ENCODE measurements around the gene EVX2.

Gene EVX2

DNA sequence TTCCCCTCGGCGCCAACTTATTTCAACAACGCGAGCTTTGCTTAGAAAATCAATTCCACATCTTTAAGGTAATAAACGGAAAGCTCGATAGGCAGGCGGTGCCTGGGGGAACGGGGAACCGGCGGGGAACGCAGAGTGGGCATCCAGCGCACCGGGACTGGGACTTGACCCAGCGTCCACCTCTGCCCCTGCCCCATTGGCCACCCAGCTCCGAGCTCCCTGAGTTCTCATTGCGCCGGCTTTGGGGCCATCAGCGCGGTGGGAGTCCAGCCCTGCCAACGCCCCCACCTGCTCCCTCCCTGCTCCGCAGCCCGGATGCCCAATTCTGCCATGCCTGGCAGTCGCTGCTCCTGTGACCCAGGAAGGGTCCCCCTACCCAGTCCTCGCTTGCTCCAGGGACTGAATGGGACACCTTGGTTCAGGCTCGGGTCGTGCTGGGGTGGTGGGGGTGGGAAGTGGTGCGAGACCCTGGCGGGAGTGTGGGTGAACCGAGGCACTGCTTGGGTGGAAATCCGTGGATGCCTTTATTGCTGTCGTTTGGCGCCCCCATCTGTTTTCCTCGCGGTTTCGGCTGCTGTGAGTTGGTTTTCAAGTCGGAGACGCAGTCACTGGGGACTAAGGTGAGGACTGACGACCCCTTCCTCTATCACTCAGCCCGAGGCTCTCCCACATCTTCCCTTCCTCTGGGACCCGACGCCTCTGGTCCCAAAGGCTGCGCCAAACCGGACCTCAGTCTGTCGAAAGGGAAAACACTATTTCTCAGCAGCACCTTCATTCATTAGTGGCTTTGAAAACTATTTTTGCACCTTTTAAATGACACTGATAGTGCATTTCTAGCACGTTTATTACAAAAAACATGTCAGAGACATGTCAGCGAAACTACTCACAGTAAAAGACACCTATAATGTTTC is 2.4 kb upstream of the EVX2 start:
- in situ Hi-C loops (cut with MboI; ENCODE audit: low sequenced_read_pairs) = loop anchor here (10.0 to 25.0 kb wide), 2 partner anchors 401 to 724 kb away; no protein-coding TSS in a partner anchor

GRCh38 chr2:176085120-176085788 is 1.5 kb upstream of the EVX2 start:
- in situ Hi-C loops (cut with MboI; ENCODE audit: low sequenced_read_pairs) = loop anchor here (10.0 to 25.0 kb wide), 2 partner anchors 400 to 723 kb away; no protein-coding TSS in a partner anchor

DNA sequence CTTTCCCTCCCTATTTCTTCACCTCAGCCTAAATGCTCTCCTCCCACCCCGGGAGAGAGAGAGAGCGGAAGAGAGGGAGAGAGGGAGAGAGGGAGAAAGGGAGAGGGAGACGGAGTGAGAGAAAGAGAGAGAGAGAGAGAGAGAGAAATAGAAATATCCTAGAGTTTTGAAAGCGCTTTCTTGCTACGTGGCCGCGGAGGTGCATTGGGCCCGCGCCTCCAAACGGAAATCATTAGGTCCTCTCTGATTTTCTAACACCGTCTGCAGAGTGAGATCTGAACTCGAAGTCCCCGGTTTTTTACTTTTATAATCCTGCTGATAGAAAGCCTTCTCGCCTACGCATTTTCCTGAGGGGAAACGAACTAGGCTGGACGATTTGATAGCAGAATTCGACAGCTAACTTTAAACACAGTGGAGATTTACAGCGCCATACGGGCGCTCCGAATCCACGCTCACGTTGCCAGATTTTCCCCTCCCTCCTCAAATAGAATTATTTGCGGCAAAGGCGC is 903 bp upstream of the EVX2 start:
- in situ Hi-C loops (cut with MboI; ENCODE audit: low sequenced_read_pairs) = loop anchor here (10.0 to 25.0 kb wide), 2 partner anchors 400 to 722 kb away; no protein-coding TSS in a partner anchor

- in situ Hi-C loops (cut with MboI; ENCODE audit: low sequenced_read_pairs) = loop anchor here (10.0 to 25.0 kb wide), 2 partner anchors 398 to 721 kb away; no protein-coding TSS in a partner anchor
These were observed 674 bp downstream of the EVX2 start for GRCh38 chr2:176082824-176083751.

GRCh38 chr2:176082525-176082823 is 1.3 kb downstream of the EVX2 start:
- in situ Hi-C loops (cut with MboI; ENCODE audit: low sequenced_read_pairs) = loop anchor here (10.0 to 25.0 kb wide), 2 partner anchors 398 to 720 kb away; no protein-coding TSS in a partner anchor

DNA sequence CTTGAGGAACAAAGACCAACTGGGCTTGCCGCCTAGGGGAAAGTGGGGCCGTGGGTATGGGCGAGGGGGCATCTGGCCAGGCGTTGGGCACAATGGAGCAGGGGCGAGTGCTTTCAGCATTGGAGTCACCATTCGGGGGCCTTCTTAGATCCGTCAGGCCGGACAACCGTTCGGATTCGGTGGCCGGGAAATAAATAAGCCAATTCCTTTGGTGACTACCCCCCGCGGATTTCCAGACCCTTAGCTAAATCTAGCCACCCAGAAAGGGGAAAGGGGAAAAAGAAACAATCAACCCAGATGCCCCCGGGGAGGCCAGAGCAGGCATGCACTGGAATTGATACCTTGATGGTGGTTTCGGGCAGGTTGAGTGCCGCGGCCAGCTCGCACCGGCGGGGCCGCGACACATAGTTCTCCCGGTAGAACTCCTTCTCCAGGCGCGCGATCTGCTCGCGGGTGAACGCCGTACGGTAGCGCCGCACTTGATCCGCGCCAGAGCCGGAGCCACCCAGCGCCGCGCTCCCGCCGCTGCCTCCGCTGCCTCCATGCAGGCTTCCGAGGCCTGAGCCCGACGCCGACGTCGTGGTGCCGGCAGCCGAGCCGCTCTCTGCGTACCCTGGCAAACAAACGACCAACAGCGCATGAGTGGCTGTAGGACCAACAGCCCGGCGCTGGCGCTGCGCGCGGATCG is 1.8 kb downstream of the EVX2 start:
- in situ Hi-C loops (cut with MboI; ENCODE audit: low sequenced_read_pairs) = loop anchor here (10.0 to 25.0 kb wide), 2 partner anchors 397 to 720 kb away; no protein-coding TSS in a partner anchor

- in situ Hi-C loops (cut with MboI; ENCODE audit: low sequenced_read_pairs) = loop anchor here (10.0 to 25.0 kb wide), 2 partner anchors 397 to 719 kb away; no protein-coding TSS in a partner anchor
These were observed 2.4 kb downstream of the EVX2 start for GRCh38 chr2:176081376-176081836.

DNA sequence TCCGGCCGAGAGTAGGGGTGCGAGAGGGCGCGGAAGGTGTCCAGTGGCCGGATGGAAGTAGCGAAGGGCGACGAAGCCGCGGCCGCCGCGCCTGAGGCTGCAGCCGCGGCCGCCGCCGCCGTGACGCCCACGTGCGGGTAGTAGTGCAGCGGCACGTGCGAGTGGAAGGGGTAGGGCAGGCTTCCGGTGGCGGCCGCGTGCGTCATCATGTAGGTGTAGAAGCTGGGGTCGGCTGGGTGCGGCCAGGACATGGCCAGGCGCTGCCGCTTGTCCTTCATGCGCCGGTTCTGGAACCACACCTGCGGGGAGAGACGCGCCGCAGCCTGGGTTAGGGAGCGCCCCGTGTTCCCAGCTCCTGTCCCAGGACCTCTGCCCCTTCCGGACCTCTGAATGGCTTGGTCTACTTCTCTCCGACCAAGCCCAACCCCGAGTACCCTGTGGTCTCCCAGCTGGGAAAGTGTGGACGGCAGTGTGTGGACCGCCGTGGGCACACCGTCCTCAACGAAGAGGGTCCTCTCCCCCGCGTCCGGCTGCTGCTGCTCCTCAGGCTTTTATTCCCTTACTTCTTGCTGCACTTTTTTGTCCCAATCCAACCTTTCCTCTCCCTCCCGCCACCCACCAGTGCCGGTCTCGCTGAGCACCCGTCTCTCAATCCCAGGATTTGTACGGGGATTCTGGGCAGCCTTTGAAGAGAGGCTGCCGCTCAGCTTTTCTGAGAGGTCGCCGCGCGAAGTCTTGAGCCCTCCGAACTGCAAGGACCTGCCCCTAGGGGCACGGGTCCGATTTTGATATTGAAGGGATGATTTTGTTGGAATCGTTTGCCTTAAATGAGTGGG is 3.0 kb downstream of the EVX2 start:
- in situ Hi-C loops (cut with MboI; ENCODE audit: low sequenced_read_pairs) = loop anchor here (10.0 to 25.0 kb wide), 2 partner anchors 396 to 718 kb away; no protein-coding TSS in a partner anchor

- in situ Hi-C loops (cut with MboI; ENCODE audit: low sequenced_read_pairs) = loop anchor here (10.0 to 25.0 kb wide), 2 partner anchors 395 to 718 kb away; no protein-coding TSS in a partner anchor
These were observed 3.8 kb downstream of the EVX2 start for GRCh38 chr2:176079831-176080539.

DNA sequence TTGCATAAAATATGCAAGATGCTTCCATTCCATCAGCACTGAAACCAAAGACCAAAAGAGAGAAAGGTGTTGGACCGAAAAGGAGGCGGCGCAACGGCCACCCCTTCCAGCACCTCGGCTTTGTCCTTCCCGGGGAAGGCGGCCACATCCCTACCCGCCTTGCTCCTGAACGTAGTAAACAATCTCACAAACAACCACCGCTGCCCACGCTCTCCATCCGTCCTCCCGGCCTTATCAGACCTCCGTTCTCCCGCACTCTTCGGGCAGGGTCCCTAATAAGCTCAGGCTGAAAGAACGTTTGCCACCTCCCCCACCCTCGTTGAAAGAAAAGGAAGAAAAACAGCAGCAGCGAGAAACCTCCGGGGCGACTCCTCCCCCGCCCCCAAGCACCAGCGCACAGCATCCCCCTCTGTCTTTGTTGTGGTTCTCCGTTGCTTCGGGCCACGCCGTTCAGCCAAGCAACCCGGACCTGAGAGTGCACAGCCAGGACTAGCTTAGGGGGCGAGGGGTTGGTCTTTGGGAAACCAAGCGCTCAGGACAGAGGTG is 4.4 kb downstream of the EVX2 start:
- in situ Hi-C loops (cut with MboI; ENCODE audit: low sequenced_read_pairs) = loop anchor here (25.0 kb wide), 1 partner anchor 717 kb away; no protein-coding TSS in a partner anchor

- in situ Hi-C loops (cut with MboI; ENCODE audit: low sequenced_read_pairs) = loop anchor here (25.0 kb wide), 1 partner anchor 716 kb away; no protein-coding TSS in a partner anchor
These were observed 5.0 kb downstream of the EVX2 start for GRCh38 chr2:176078541-176079284.

- in situ Hi-C loops (cut with MboI; ENCODE audit: low sequenced_read_pairs) = loop anchor here (25.0 kb wide), 1 partner anchor 714 kb away; no protein-coding TSS in a partner anchor
These were observed 7.0 kb downstream of the EVX2 start for GRCh38 chr2:176076796-176077195.

DNA sequence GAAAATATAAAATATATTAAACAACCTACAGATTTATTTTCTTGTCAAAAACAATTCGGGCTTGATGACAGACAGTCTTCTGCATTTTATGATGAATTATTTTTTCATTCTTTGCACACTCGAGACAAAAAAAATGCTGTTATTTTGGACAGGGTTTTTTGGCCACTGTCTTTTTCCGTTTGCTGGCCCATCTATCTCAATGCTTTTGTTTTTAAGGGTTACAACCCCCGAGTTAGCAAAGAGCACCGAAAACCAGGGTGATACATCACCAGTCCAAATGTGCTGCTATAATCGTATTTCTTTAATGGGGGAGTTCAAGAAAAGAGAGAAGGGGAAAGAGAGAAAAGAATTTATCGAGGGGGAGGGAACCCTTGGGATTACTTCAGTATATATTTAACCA is 7.7 kb downstream of the EVX2 start:
- in situ Hi-C loops (cut with MboI; ENCODE audit: low sequenced_read_pairs) = loop anchor here (25.0 kb wide), 1 partner anchor 714 kb away; no protein-coding TSS in a partner anchor

GRCh38 chr2:176075481-176075880 is 8.3 kb downstream of the EVX2 start:
- in situ Hi-C loops (cut with MboI; ENCODE audit: low sequenced_read_pairs) = loop anchor here (25.0 kb wide), 1 partner anchor 713 kb away; no protein-coding TSS in a partner anchor

- in situ Hi-C loops (cut with MboI; ENCODE audit: low sequenced_read_pairs) = loop anchor here (25.0 kb wide), 1 partner anchor 713 kb away; no protein-coding TSS in a partner anchor
These were observed 8.8 kb downstream of the EVX2 start for GRCh38 chr2:176074919-176075425.
